Suprapubic skin (tissue), 4 donors: ENCODE results near the gene MMAB.

Source experiments
- CTCF ChIP-seq, 2 donors: fragments of 200-600 bp in 1 of 2; fragments of 450-650 bp in 1 of 2; sonication (generic) in 1 of 2; IDR thresholded peaks; one replicate each; pipeline ENCODE4 v1.5.1; 2016 to 2019; ENCODE audit warnings: antibody characterized with exemption in 2 of 2, mild to moderate bottlenecking in 1 of 2, moderate library complexity in 1 of 2
- POLR2A ChIP-seq, 2 donors: fragments of 450-650 bp; IDR thresholded peaks; one replicate each; pipeline ENCODE4 v1.6.1; 2017; ENCODE audit warnings: antibody characterized with exemption in 2 of 2, mild to moderate bottlenecking in 2 of 2, moderate library complexity in 2 of 2
- POLR2AphosphoS5 ChIP-seq, 3 donors: sonication (generic); formaldehyde crosslinking; IDR thresholded peaks; one replicate each; pipeline ENCODE4 v1.6.1; 2017; ENCODE audit warnings: antibody characterized with exemption in 3 of 3

- TF ChIP-seq POLR2A (IDR thresholded peaks at IDR 0.05) (no peak), CTCF (IDR thresholded peaks at IDR 0.05) (no peak), POLR2AphosphoS5 (IDR thresholded peaks at IDR 0.05) (no peak)
Observed at GRCh38 chr12:109517619-109518018, 55.7 kb downstream of the MMAB start.
